GM19452 (cell line): ENCODE results near the gene AKT1S1.

Experiments
- ATAC-seq: cut with Tn5 transposase; IDR thresholded peaks from one replicate; pipeline ENCODE4 v1.9.1; 2021; ENCODE audit not compliant: unreplicated experiment

AKT1S1 gene

GRCh38 chr19:49870309-49870901, 6.8 kb downstream of the AKT1S1 start:
- ATAC-seq: no peak

- peak; percentile 65 for ATAC-seq
Observed at GRCh38 chr19:49869484-49870308, 7.5 kb downstream of the AKT1S1 start.

- peak; percentile 5 for ATAC-seq
Observed at GRCh38 chr19:49869009-49869483, 8.1 kb downstream of the AKT1S1 start.

GRCh38 chr19:49866933-49867782, 10.0 kb downstream of the AKT1S1 start, which contains the start of gene PNKP:
TSS of gene PNKP (minus strand) at chr19:49867576. CDS start at chr19:49867204, 372 bp downstream.
- ATAC-seq: peak; percentile 39

GRCh38 chr19:49864890-49865289, 12.3 kb downstream of the AKT1S1 start:
- ATAC-seq: no peak

- ATAC-seq: no peak
Observed at GRCh38 chr19:49863935-49864320, 13.2 kb downstream of the AKT1S1 start.

- no peak for ATAC-seq
Observed at GRCh38 chr19:49863254-49863934, 13.8 kb downstream of the AKT1S1 start.

- no peak for ATAC-seq
Observed at GRCh38 chr19:49862391-49863253, 14.5 kb downstream of the AKT1S1 start.

GRCh38 chr19:49861541-49862378, 15.4 kb downstream of the AKT1S1 start:
- ATAC-seq: no peak

- no peak for ATAC-seq
Observed at GRCh38 chr19:49861107-49861506, 16.0 kb downstream of the AKT1S1 start.

GRCh38 chr19:49860336-49861102, 16.6 kb downstream of the AKT1S1 start:
- ATAC-seq: no peak

- no peak for ATAC-seq
Observed at GRCh38 chr19:49859682-49860335, 17.3 kb downstream of the AKT1S1 start.

- ATAC-seq: no peak
Observed at GRCh38 chr19:49858088-49858985, 18.8 kb downstream of the AKT1S1 start.

- ATAC-seq: no peak
Observed at GRCh38 chr19:49857838-49858087, 19.4 kb downstream of the AKT1S1 start.

- ATAC-seq: no peak
Observed at GRCh38 chr19:49857061-49857837, 19.9 kb downstream of the AKT1S1 start.

- no peak for ATAC-seq
Observed at GRCh38 chr19:49856574-49857021, 20.6 kb downstream of the AKT1S1 start.
